Non-pigmented ciliary epithelial cell (primary cell): ENCODE data around the gene NCAN.
"Not testable (repeated sequence)": the region's sequence is repeated elsewhere in the genome, so short reads cannot be mapped to it uniquely, and the experiment has no call there.

ENCODE experiments used
- DNase-seq: peaks from one replicate; pipeline ENCODE4 v3.0.0-alpha.2; 2010; ENCODE audit warnings: low read depth

Gene NCAN

GRCh38 chr19:19211499-19212420 is at the start of gene NCAN:
TSS of gene NCAN (plus strand) at chr19:19211958. CDS start at chr19:19216954, 4,996 bp downstream.
- DNase-seq = no peak

DNA sequence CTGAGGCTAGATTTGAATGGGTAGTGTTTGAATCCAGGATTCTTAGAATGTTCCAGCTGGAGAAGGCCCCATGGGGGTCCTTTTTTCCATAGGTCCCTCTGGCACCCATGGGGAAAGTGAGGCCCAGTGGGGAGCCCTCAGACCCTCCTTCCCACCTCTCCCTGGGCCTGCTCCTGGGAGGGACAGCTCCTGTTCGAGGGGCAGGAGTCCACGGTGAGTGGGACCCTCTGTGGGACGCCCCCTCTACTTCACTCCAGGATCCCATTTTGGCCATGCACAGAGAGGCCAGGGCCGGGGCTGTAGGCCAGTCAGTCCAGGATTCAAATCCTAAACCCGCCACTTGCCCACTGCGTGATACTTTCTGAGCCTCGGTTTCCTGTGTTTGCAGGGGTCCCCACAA is 49.3 kb upstream of the NCAN start:
- DNase-seq = no peak

GRCh38 chr19:19165396-19165795 is 46.4 kb upstream of the NCAN start:
- no peak for DNase-seq

DNA sequence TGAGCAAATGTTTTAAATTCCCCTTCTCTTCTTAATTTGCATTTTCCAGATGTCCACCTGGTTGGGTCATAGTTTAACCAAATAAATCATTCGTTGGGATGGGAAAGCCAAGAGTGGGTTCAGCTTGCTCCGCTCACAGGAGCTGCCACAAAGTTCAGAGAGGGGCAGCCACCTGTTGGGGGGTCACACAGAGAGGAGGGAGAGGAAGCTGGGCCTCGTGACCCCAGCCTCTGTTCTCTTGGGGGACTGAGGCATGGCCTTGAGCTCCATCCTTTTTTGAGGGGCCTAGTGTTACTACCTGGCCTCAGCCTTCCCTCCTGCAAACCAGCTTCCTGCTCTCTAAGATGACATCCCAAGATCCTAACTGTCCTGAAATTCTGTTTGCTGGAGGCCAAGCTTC is 44.1 kb upstream of the NCAN start:
- DNase-seq = no peak

DNA sequence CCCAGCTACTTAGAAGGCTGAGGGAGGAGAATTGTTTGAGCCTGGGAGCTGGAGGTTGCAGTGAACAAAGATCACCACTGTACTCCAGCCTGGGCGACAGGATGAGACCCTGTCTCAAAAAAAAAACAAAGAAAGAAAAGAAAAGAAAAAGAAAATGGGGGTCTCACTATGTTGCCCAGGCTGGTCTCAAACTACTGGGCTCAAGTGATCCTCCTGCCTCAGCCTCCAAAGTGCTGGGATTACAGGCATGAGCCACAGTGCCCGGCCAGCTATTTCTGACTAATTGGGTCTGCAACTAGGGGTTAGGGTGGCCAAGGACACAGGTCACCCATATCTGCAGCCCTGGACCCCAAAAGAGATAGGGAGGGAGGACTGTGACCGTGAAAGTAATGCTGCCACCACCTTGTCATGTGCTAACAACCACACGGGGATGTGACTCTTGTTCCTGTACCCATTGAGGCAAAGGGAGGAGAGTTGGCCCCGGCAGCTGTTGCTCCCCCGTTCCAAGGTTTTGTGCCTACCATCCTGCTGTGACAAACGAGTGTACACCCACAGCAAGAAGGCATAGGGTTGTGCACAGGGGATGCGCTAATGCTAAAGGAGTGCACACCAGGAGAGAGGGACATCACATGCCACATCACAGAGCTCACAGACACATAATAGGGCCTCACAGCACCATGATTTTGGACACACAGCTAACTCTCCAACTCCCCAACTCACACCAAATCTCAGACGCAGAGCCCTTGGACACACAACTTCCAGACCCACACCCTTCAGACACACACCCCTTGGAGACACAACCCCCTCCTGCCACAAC is 42.3 kb upstream of the NCAN start:
- DNase-seq = no peak

DNA sequence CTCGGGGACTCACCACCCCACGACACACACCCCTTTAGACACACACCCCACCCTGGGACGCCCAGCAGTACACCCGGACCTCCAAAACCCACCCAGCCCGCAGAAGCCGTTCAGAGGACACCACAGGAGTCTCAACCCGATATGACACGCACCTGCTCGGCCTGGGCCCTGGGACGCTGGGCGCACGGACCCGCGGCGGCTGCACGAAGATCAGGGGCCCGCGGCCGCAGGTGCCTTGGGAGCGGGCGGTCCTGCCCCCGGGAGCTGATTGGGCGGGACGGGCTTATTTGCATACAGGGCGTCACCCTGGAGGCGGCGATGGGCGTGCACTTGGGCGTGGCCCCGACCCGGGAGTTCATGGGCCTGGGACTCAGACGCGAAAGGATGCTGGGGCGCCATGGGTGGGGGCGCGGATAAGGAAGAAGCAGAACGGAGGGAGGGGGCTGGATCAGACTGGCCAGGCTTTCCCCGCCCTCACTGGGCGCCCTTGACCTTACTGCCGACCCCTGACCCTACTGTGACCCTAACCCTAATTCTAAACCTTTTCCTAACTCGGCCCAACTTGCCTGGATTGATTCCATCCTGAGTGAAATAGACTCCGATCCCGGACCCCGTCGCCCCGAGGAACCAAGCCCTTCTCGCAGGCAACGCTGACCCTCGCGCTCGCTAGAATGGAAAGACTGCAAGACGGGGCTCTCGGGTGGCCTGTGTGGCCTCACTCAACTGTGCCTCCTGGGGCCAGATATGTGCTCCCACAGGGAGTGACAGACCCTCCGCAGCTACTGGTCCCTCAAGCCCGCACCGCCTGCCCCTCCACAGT is 41.5 kb upstream of the NCAN start, which contains the start of gene MEF2B:
MEF2B (minus strand) TSS at position 211 of the 820 bp plus-strand sequence. CDS start 19,528 bp downstream, outside the sequence.
- no peak for DNase-seq

GRCh38 chr19:19170873-19171672 is 40.7 kb upstream of the NCAN start:
- DNase-seq = no peak

DNA sequence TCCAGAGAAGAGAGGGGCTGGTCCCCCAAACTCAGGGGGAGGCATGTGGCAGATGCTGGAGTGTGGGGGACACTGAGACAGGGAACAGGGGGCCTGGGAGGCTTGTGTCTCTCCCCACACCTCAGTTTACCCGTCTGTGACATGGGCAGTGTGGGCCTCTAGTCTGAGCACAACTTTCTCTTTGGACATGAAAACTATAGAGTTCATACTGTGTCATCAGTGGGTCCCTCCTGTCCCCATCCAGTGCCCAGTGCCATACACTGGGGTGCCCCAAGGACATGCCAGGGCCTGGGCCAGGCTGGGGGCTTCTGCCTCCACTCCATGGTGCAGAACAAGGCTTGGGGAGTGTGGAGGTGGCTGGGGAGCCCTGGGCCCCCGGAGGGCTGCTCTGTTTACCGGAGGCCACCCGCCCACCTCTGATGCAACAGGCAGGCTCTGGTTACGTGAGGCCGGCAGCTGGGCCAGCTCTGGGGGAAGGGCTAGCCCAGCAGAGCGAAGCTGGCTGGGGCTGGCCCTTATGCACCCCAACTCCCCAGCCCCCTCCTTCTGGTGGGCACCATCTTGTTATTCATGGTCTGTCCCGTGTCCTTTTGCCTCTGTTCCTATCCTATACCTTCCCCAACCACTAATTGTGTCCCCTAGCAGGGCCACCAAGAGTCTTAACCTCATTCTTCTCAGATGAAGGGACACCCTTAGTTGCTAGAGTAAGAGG is 39.8 kb upstream of the NCAN start:
- DNase-seq = peak; percentile 14

DNA sequence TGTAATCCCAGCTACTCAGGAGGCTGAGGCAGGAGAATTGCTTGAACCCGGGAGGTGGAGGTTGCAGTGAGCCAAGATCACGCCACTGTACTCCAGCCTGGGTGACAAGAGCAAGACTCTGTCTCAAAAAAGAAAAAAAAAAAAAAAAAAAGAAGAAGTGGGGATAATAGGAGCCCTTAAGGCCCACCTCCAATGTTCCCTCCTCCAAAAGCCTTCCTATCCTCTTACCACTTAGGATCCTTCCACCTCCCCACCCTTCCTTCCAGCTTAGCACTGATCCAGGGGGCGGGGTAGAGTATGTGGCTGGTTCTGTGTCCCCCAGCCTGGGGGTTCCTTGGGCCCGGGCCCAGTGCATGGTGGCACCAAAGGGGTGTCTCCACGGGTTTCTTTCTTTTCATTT is 38.5 kb upstream of the NCAN start:
- not testable (repeated sequence) for DNase-seq

DNA sequence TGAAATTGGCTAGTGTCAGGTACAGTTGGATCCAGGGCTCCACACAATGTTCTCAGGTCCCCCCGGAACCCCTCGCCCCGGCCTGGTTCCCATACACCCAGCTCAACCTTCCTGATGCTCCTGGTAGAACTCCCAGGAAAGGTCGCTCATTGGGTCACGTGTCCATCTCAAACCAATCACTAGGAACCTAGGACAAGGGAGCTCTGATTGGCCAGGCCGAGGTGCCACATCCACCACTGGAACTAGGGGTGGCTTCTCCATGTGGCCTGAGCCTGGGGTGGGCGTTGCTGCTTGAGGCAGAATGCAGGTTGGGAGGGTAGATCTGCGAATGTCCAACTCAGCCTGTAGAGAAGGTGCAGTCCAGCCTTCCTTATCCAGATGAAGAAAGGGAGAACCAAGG is 34.8 kb upstream of the NCAN start:
- no peak for DNase-seq

- no peak for DNase-seq
Observed at GRCh38 chr19:19179548-19180441, 32.0 kb upstream of the NCAN start.

DNA sequence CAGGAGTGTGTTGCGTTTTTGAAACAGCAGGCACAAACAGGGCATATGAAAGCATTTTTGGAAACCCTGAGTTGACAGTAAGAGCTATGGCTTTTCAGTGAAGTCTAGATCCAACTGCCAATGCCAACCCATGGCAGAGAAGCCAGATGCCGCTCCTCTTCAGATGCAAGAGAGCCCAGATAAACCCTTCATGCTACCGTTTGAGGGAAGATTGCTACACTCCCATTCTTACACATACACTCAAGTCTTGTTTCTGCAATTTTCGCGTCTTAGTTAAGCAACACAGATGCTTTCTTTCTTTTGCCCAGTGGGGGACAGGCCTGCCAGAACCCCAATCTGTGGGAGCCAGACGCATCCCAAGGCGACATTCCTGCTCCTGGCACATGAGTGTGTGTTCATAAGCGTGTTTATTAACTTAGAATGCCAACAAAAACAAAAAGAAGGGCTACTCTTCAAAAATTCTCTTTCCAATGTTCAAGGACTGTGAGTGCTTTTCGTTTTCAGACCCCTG is 30.2 kb upstream of the NCAN start:
- no peak for DNase-seq

GRCh38 chr19:19185853-19186740 is 25.7 kb upstream of the NCAN start:
- DNase-seq = no peak

DNA sequence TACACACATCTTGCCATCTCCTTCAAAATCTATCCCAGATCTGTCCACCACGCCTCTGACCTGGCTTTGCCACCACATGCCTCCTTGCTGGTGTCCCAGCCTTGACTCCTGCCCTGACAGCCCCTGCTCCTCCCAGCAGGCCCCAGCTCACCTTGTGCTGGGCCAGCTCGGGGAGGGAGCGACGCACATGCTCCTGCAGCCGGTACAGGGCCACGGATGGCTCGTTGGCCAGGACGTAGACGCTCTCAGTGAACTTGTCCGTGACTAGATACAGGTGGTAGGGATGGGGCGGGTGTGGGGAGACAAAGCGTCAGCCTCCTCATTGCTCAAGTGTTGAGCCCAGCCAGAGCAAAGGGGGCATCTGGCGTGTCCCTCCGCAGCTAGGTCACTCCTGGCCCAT is 25.0 kb upstream of the NCAN start:
- no peak for DNase-seq

- DNase-seq = no peak
Observed at GRCh38 chr19:19191768-19192077, 20.0 kb upstream of the NCAN start.

DNA sequence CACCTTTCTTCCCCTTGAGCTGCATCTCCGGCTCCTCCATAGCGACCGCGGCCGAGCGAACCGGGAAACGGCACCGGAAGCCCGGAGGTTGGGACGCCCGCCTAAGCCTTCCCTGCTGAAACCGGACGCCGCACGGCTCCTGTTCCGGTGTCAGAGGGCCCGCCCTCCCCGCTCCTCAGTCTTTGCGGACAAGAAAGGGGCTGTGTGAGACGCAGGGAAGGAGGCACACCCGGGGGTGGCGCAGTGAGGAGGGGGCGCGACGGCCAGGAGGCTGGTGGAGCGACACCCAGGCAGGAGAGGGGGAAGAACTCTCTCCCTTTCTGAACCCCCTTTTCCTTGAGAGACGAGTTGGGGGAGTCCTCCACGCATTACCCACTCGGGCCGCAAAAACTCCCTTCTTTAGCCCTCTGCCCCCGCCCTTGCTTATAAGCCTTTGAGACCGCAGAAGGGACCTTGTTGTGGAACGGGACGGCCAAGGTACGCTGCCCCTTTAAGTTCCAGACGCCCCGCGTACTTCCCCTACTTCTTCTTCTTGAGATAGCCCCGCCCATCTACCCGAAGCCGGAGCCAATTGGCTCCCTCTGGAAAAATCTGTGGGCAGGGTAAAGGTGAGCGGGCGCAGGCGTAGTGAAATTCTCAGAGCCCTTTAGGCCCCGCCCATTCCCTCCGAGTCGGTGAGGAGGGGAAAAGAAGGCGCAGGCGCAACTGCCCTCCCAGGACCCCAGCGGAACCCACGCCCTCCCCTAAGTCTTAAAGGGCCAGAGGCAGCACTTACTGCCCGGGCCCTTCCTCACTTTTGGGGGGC is 19.5 kb upstream of the NCAN start, which contains the start of the genes BORCS8 and RFXANK:
BORCS8 (minus strand) TSS at position 75 of the 805 bp plus-strand sequence; CDS start at position 40, 35 bp downstream.
RFXANK (plus strand) TSS at position 181 of the 805 bp plus-strand sequence. CDS start 1,689 bp downstream, outside the sequence.
- DNase-seq = peak; percentile 92

DNA sequence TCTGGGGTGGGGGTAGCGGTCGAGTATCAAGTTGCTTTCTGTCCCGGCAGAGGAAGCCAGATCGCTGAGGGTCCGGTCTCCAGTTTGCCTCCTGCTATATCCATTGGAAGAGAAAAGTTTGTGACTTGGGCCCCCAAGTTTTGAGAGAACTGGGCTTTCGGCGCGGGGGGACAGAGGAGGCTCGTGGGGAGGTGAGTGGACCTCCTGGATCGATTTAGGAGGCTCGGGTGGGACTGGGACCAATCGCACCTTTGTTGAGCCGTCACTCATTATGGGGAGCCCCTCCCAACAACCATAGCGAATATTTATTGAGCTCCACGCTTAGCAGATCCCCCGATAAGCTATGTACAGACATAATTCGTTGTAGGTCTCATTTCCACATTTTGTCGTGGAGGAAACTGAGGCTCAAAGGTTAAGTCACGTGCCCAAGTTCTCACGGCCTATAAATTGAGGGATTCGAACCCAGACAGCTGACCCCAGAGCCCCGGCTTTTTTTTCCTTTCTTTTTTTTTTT is 18.8 kb upstream of the NCAN start:
- no peak for DNase-seq
